Activated CD8-positive, alpha-beta memory T cell treated with anti-CD3 and anti-CD28 coated beads, Interleukin-2, amount 10 ng/mL, durations not matched to agents 7 days and 5 days (primary cell): ENCODE data around the gene IMMP2L. TPM values are rescaled to one million over a fixed set of nuclear protein-coding genes. Genes with fewer than 3 reads are reported as not detected.

ENCODE experiments used
- ATAC-seq: fragments of 150-1000 bp; cut with Tn5 transposase; one replicate; pipeline ENCODE4 v1.10.0; 2021; ENCODE audit warnings: moderate library complexity
- CTCF ChIA-PET: fragments of 350-600 bp; sonication (Branson Sonifier 250); formaldehyde crosslinking; loops from one replicate; lab custom pipeline; 2021; ENCODE audit warnings: antibody characterized with exemption; lab: Charles Lee
- DNase-seq: peaks from one replicate; pipeline ENCODE4 v3.0.0-alpha.2; 2020
- H3K27ac Mint-ChIP-seq: one replicate; pipeline ENCODE4 v1.8.0; 2021; ENCODE audit warnings: mild to moderate bottlenecking, mixed read lengths
- H3K27me3 Mint-ChIP-seq: one replicate; pipeline ENCODE4 v1.8.0; 2021; ENCODE audit warnings: mixed read lengths
- H3K36me3 Mint-ChIP-seq: one replicate; pipeline ENCODE4 v1.8.0; 2021; ENCODE audit warnings: mild to moderate bottlenecking, mixed read lengths
- H3K4me1 Mint-ChIP-seq: one replicate; pipeline ENCODE4 v1.8.0; 2021; ENCODE audit warnings: mixed read lengths
- H3K4me3 Mint-ChIP-seq: one replicate; pipeline ENCODE4 v1.8.0; 2021; ENCODE audit warnings: mild to moderate bottlenecking, moderate library complexity, mixed read lengths
- H3K9me3 Mint-ChIP-seq: one replicate; pipeline ENCODE4 v1.8.0; 2022; ENCODE audit warnings: low read depth, mixed read lengths
- total RNA-seq, 2 experiments: library from RNA; stranded (reverse); gene quantifications; one replicate each; pipeline ENCODE4 v1.2.3, GENCODE V29; 2021

The IMMP2L gene
- total RNA-seq, 2 experiments from 2014 or later, result 11.5 to 13.1 TPM

DNA sequence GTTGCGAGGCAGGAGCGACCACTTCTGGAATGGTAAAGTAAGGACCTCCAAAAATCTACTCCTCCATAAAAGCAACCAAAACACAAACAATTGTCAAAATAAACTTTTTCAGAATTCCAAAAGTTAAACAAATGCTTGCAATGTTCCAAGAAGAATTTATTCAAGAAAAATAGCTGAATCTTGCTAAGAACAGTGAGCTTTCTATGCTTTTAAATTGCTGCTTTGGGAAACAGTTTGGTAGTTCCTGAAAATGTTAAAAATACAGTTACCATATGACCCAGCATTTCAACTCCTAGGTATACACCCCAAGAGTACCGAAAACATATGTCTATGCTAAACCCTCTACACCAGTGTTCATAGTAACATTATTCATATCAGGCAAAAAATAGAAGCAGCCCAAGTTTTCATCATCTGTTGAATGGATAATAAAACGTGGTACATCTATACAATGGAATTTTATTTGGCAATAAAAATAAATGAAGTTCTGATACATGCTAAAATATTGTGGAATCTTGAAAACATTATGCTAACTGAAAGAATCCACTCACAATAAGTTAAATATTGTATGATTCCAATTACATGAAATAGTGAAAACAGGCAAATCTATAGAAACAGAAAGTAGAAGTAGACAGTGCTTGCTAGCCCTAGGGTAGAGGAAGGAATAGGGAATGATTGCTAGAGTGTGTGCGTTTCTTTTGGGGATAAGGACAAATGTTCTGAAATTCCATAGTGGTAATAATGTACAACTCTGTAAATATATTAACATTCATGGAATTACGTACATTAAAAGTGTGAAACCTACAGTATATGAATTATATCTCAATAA is 414.4 kb downstream of the IMMP2L start:
- Mint-ChIP-seq H3K36me3 (no peaks in the 10 kb centered on the region), H3K4me1 (no peaks in the 10 kb centered on the region), H3K27ac (no peak overlapping the region), H3K4me3 (no peak overlapping the region), H3K27me3 (no peaks in the 10 kb centered on the region), H3K9me3 (no peaks in the 10 kb centered on the region)
- DNase-seq (no peak), ATAC-seq (no peak)
- CTCF ChIA-PET, result no interaction called here

DNA sequence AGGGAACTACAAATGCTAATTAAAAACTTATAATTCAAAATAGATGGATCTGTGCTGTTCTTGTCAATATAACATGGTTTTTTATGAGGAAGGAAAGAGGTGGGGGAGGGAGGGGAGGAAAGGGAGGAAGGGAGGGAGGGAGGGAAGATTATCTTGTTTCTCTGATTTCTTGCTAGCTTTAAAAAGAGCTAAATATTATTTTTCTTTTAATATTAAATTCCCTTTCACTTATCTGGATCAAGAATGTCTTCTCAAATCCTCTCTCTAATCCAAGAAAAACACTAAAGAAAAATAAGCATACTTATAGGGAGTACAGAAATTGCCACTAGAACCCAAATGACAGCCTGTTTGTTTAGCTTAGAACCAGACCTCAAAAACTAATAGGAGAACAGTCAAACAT is 416.2 kb downstream of the IMMP2L start:
- Mint-ChIP-seq H3K4me3 (no peak overlapping the region), H3K9me3 (no peaks in the 10 kb centered on the region), H3K4me1 (no peaks in the 10 kb centered on the region), H3K27ac (no peak overlapping the region), H3K27me3 (no peaks in the 10 kb centered on the region), H3K36me3 (no peaks in the 10 kb centered on the region)
- CTCF ChIA-PET, result no interaction called here
- DNase-seq (no peak), ATAC-seq (no peak)

DNA sequence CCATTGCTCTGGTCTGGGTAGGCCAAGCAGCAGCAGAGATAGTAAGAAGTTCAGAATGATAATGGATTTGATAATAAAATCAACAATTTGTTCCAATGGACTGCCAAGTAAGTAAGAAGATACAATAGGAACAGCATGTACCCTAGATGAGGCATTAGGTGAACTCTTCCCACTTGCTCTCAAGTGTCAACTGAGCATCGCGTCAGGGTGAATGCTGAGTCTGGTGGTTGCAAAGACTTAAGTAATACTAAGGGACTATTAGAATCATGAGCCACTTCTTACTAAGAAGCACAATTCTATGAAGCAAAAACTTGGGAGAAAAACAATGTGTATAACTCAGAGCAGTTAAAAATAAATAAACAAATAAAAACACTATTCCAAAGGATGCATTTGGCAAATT is 416.8 kb downstream of the IMMP2L start:
- Mint-ChIP-seq H3K36me3 (peaks cover 2% of the 10 kb centered on the region), H3K27ac (no peak overlapping the region), H3K27me3 (no peaks in the 10 kb centered on the region), H3K9me3 (no peaks in the 10 kb centered on the region), H3K4me1 (no peaks in the 10 kb centered on the region), H3K4me3 (no peak overlapping the region)
- CTCF ChIA-PET, result no interaction called here
- ATAC-seq, result no peak
- no peak for DNase-seq

DNA sequence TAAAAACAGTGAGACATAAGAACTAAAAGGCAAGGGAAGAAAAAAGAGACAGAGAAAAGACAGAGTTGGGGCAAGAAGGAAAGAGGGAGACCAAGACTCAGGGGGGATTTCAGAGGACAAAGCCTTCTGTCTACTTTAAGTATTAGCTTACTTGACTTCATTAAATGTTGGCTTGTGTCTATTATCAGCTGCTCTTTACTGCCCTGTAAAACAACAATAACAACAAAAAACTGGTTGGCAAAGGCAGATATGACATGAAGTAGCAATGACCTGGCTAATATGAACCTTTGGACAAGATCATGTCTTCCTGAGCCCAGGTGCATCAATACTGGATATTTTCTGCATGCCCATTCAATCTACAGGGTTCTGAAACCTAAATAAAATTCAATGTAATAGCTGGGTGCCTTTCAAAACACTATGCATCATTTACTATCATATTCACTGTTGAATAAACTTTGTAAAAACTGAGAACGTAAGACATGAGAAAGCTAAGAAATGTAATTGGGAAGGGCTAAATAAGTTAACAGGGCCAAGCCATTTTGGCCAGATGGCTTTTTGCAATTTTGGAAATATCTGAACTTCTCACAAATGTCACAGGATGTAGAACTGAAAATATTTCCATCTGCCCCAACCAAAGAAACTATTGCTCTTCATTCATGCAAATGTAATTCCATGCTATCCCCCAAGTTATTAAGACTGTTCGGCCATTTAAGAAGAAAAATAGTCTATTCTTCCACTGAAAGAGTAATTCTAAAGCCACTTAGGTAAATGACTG is 422.0 kb downstream of the IMMP2L start:
- no peak overlapping the region for H3K4me3 Mint-ChIP-seq
- DNase-seq, result no peak
- H3K27me3 Mint-ChIP-seq, result no peaks in the 10 kb centered on the region
- no peaks in the 10 kb centered on the region for H3K9me3 Mint-ChIP-seq
- no peak for ATAC-seq
- no peak overlapping the region for H3K27ac Mint-ChIP-seq
- H3K36me3 Mint-ChIP-seq, result peaks cover 3% of the 10 kb centered on the region
- CTCF ChIA-PET, result no interaction called here
- H3K4me1 Mint-ChIP-seq, result peaks cover 19% of the 10 kb centered on the region

DNA sequence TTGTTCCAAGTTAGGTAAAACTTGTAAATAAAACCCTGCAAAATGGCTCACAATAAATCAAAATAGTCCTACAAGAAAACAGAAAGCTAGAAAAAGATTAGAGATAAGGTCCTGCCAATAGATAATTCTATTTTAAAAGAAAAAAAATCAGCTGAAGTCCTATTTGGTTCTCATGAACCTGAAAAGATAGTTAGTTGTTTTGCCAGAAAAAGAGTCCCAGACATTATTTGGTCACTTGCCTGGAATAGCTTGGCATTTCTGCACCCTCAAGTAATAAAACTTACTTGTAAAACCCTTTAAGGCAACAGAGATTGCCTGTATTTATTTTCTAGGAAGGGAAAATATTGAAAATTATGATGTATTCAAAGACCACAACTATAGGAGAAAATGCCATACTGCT is 423.7 kb downstream of the IMMP2L start:
- H3K9me3 Mint-ChIP-seq, result no peaks in the 10 kb centered on the region
- DNase-seq, result no peak
- no peaks in the 10 kb centered on the region for H3K27me3 Mint-ChIP-seq
- H3K36me3 Mint-ChIP-seq, result peaks cover 3% of the 10 kb centered on the region
- CTCF ChIA-PET, result interaction anchor here (0.9 to 1.7 kb wide), 3 partner anchors 40 to 424 kb away, joined by 3 to 5 read pairs (median 3); partner anchors contain the start of gene IMMP2L
- H3K4me3 Mint-ChIP-seq, result no peak overlapping the region
- H3K27ac Mint-ChIP-seq, result peak overlapping the region; percentile 83
- peaks cover 19% of the 10 kb centered on the region for H3K4me1 Mint-ChIP-seq
- ATAC-seq, result no peak

DNA sequence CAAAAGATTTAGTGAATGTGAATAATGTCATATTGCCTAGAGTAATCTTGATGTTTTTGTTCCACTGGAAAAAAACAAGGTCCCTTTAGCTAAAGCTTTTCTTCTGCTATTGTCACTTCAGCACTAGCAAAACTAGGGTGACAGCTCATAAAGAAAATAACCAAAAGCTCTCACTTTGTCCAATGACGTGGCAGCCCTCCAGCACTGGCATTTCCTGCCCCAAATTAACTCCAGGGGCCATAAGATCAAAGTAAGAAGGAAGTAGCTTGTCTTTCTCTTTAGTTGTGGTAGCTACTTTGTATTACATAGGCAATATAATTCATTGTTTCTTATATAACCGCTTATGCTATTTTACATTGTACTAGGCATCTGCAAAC is 424.1 kb downstream of the IMMP2L start:
- Mint-ChIP-seq H3K4me1 (peaks cover 19% of the 10 kb centered on the region), H3K36me3 (peaks cover 3% of the 10 kb centered on the region), H3K27me3 (no peaks in the 10 kb centered on the region), H3K27ac (peak overlapping the region; percentile 83), H3K9me3 (no peaks in the 10 kb centered on the region), H3K4me3 (peak overlapping the region; percentile 41)
- CTCF ChIA-PET, result interaction anchor here (0.9 to 1.7 kb wide), 4 partner anchors 40 to 547 kb away, joined by 3 to 5 read pairs (median 3); partner anchors contain the start of gene IMMP2L
- ATAC-seq (peak; percentile 97), DNase-seq (peak; percentile 83)

DNA sequence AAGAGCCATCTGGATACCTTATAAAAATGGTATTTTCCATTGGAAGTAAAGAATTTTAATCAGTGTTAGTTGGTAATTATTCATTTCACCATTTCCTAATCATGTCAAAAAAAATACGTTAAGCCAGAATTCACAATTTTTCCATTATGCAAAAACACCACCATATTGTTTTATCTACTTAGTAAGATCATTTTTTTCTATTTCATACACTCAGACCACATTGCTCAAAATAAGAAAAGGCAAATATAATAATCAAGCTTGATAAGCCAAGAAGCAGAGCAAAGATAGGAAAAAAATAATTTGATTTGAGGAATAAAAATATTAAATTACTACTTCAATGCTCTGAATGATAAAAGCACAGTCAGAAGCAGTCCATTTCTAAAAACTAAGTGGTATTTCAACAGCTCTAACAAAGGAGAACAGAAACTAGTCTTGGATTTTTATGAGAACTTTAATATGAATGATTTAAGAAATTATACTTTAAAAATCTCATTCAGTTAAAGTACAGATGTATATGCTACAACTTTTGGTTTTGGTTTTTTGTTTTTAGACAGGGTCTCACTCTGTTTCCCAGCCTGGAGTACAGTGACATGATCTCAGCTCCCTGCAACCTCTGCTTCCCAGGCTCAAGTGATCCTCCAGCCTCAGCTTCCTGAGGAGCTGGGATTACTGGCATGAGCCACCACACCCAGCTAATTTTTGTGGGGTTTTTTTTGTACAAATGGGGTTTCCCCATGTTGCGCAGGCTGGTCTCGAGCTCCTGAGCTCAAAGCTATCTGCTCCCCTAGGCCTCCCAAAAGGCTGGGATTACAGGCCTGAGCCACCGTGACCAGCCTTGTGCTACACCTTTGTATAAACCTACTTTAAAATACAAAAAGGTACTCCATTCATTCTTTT is 424.7 kb downstream of the IMMP2L start:
- peaks cover 19% of the 10 kb centered on the region for H3K4me1 Mint-ChIP-seq
- no peaks in the 10 kb centered on the region for H3K9me3 Mint-ChIP-seq
- peak overlapping the region; percentile 41 for H3K4me3 Mint-ChIP-seq
- CTCF ChIA-PET, result interaction anchor here (0.9 to 1.7 kb wide), 4 partner anchors 39 to 546 kb away, joined by 3 to 5 read pairs (median 3); partner anchors contain the start of gene IMMP2L
- ATAC-seq (peak; percentile 74), DNase-seq (peak; percentile 47)
- H3K36me3 Mint-ChIP-seq, result peaks cover 3% of the 10 kb centered on the region
- H3K27ac Mint-ChIP-seq, result peak overlapping the region; percentile 83
- H3K27me3 Mint-ChIP-seq, result no peaks in the 10 kb centered on the region

DNA sequence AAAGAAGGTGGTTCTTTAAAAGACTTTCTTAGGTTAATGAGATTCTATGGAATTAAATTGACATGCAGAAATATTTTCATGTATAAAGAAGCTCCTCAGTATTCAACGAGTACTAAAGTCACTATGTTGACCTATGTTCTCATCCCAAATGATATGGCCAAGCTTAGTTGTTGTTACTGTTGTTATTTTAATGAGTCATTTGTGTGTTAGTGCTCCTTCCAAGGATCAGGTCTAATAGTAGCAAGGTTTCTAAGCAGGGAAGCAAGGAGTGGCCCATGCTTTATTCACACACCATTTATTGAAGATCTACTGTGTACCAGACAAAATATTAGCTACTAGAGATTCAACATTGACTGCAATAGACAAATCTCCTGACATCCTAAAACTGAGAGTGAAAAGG is 429.5 kb downstream of the IMMP2L start:
- Mint-ChIP-seq H3K36me3 (no peaks in the 10 kb centered on the region), H3K27ac (no peak overlapping the region), H3K4me3 (no peak overlapping the region), H3K4me1 (peaks cover 8% of the 10 kb centered on the region), H3K9me3 (no peaks in the 10 kb centered on the region), H3K27me3 (no peaks in the 10 kb centered on the region)
- CTCF ChIA-PET, result interaction anchor here (1.3 to 2.1 kb wide), 2 partner anchors 12 to 34 kb away, joined by 4 to 8 read pairs; no protein-coding TSS in a partner anchor
- ATAC-seq (no peak), DNase-seq (no peak)

DNA sequence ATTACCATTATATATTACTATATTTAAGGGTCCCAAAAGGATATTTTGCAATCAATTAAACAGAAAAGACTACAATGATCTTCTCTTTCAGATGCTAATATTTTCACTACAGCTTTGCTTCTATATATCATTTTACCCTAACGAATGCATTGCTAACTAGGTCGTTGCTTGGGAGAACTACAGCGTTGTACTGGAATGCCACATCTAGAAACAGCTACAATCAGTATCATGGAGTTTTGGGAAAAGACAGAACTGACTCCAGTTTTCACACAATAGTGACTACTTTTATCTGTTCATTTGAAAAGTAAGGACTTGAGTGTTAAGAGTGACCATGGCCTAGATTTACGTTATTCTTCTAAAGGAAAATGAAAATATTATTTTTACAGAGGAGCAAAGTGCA is 432.9 kb downstream of the IMMP2L start:
- CTCF ChIA-PET, result no interaction called here
- Mint-ChIP-seq H3K27me3 (no peaks in the 10 kb centered on the region), H3K27ac (no peak overlapping the region), H3K4me1 (no peaks in the 10 kb centered on the region), H3K36me3 (peaks cover 5% of the 10 kb centered on the region), H3K9me3 (no peaks in the 10 kb centered on the region), H3K4me3 (no peak overlapping the region)
- DNase-seq, result no peak
- ATAC-seq, result no peak

DNA sequence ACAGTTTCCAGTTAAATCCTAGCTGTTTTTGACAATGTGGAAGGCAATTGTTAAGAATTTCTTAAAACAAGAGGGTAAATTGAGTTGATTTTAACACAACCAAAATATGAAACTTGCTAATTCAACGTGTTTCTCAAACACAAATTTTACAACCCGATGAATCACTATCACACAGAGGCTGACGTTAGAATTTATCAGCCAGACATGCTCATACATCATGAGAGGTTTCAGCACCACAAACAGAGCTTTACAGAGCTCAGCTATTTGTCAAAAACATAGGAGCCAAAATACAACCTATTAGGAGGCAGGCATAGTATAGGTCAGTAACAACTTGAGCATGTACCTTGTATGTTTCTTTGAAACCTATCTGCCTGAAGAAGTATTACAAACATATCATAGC is 435.3 kb downstream of the IMMP2L start:
- Mint-ChIP-seq H3K27ac (no peak overlapping the region), H3K36me3 (peaks cover 25% of the 10 kb centered on the region), H3K4me1 (no peaks in the 10 kb centered on the region), H3K4me3 (no peak overlapping the region), H3K9me3 (no peaks in the 10 kb centered on the region), H3K27me3 (no peaks in the 10 kb centered on the region)
- CTCF ChIA-PET, result no interaction called here
- ATAC-seq (no peak), DNase-seq (no peak)

DNA sequence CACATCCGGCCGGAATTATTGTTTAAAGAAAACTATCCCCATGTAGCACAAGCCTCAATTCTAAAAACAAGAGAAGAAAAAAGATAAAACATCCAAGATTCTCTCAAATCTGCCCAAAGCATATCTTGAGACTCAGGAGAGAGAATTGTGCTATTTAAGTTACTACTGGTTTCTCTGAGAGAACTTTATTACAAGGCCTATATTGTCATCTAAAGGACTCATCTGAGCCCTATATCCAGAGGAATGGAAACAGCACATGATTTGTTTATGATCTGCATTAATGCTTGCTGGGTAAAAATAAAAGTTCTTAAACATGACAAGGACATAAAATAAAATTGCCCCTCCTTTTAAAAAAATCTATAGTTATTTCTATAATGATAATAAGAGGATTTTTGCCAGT is 446.3 kb downstream of the IMMP2L start:
- CTCF ChIA-PET, result no interaction called here
- H3K36me3 Mint-ChIP-seq, result peaks cover 59% of the 10 kb centered on the region

DNA sequence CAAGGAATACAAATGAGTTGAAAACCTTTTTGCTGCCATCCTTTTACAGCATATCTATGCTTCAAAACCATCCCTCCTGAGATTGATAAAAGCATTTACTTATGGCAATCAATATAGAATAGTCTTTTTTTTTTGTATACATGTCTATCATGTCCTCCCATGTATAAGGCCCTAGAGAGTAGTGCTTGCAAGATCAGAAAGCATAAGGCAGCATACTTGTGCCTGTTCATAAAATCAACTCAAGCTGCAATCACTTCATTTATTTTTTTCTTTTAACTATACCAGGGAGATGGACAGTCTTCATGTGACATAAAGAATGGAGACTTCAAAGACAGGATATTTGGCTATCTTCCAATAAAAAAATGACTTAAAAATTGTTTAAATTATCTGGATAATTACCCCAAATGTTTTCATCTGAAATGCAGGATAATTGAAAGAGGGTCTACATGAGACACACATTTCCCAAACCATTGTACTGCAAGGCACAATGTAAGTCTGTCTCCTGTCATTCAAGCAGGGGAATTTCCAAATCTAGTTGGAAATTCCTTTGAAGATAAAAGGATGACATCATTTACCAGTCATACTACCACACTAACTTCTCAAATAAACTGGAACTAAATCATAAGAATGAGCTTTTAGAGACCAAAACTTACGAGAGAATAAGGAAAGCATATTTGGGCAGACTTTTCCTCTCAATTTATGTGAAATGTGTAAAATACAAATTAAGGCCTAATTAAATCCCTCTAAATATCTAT is 448.9 kb downstream of the IMMP2L start:
- Mint-ChIP-seq H3K36me3 (peaks cover 57% of the 10 kb centered on the region), H3K9me3 (peaks cover 2% of the 10 kb centered on the region), H3K4me3 (no peak overlapping the region), H3K27ac (no peak overlapping the region), H3K4me1 (peaks cover 27% of the 10 kb centered on the region), H3K27me3 (no peaks in the 10 kb centered on the region)
- DNase-seq (no peak), ATAC-seq (no peak)
- CTCF ChIA-PET, result interaction anchor here (1.0 to 1.1 kb wide), 2 partner anchors 15 to 22 kb away, joined by 3 read pairs; no protein-coding TSS in a partner anchor

More for the DNA sequence above, 446.3 kb downstream of the IMMP2L start:
- ATAC-seq (no peak), DNase-seq (no peak)
- H3K4me3 Mint-ChIP-seq, result no peak overlapping the region
- peaks cover 2% of the 10 kb centered on the region for H3K9me3 Mint-ChIP-seq
- peaks cover 21% of the 10 kb centered on the region for H3K4me1 Mint-ChIP-seq
- H3K27ac Mint-ChIP-seq, result no peak overlapping the region
- H3K27me3 Mint-ChIP-seq, result no peaks in the 10 kb centered on the region
